HCT116 (cell line): ENCODE measurements around the gene ERBB3. TPM values are rescaled to one million over a fixed set of nuclear protein-coding genes. Genes with fewer than 3 reads are reported as not detected.

Source experiments
- ATAC-seq: fragments of 200-7000 bp; cut with Tn5 transposase; 2 replicates; pipeline ENCODE4 v1.9.1; 2020; ENCODE audit warnings: mild to moderate bottlenecking, moderate library complexity
- BruUV-seq: library from RNA; stranded (reverse); fragments of 400-500 nt; replicated peaks from 2 replicates; lab custom pipeline; 2021; lab: Mats Ljungman, UMichigan
- CTCF ChIA-PET: fragments of 300-600 bp; sonication (Branson Sonifier 250); formaldehyde crosslinking; loops from one replicate; lab custom pipeline; 2021; ENCODE audit warnings: antibody characterized with exemption; lab: Charles Lee
- POLR2A ChIA-PET: fragments of 300-600, 350-600 bp; sonication (Branson Sonifier 250); formaldehyde crosslinking; loops from one replicate; lab custom pipeline; 2021; ENCODE audit warnings: antibody characterized with exemption; lab: Charles Lee
- RAD21 ChIA-PET, 2 experiments: fragments of 300-600 bp; sonication (Branson Sonifier 250); formaldehyde crosslinking; loops; one replicate each; lab custom pipeline; 2023; ENCODE audit warnings: low total read pairs in 2 of 2; ENCODE audit not compliant: uncharacterized antibody in 2 of 2, unreplicated experiment in 2 of 2, low non-redundant PET in 1 of 2; lab: Charles Lee
- DNase-seq: peaks from one replicate; pipeline ENCODE4 v3.0.0-alpha.2; 2010; ENCODE audit warnings: low read depth, low spot score
- H2AFZ ChIP-seq: fragments of 200-600 bp; shearing (Covaris generic), sonication (generic); 2 replicates; pipeline ENCODE4 v1.6.1; 2017; ENCODE audit warnings: low read depth, mixed run types, mixed read lengths, antibody characterized with exemption, low read length; ENCODE audit not compliant: poor library complexity, severe bottlenecking
- H3K27ac ChIP-seq: 2 replicates; pipeline ENCODE4 v1.5.1; 2012; ENCODE audit warnings: low read depth, low read length
- H3K27me3 ChIP-seq: fragments of 200-600 bp; sonication (generic); 2 replicates; pipeline ENCODE4 v1.6.1; 2016; ENCODE audit warnings: mixed run types, low read length, mixed read lengths; ENCODE audit not compliant: insufficient read depth
- H3K36me3 ChIP-seq, 2 experiments: fragments of 200-500 bp in 1 of 2; fragments of 200-600 bp in 1 of 2; sonication (Bioruptor generic) in 1 of 2; sonication (generic) in 1 of 2; 2 replicates each; pipeline versions ENCODE4 v1.5.1 to v1.6.1; 2014 to 2016; ENCODE audit warnings: low read length in 2 of 2, inconsistent platforms in 1 of 2, mixed read lengths in 1 of 2, mixed run types in 1 of 2; ENCODE audit not compliant: insufficient read depth in 2 of 2, control insufficient read depth in 1 of 2
- H3K4me1 ChIP-seq, 2 experiments: fragments of 200-600 bp in 1 of 2; sonication (generic) in 1 of 2; 2 replicates each; pipeline versions ENCODE4 v1.5.1 to v1.6.1; 2012 to 2017; ENCODE audit warnings: low read length in 2 of 2, inconsistent platforms in 1 of 2, mild to moderate bottlenecking in 1 of 2, mixed read lengths in 1 of 2, mixed run types in 1 of 2, moderate library complexity in 1 of 2; ENCODE audit not compliant: insufficient read depth in 2 of 2, control insufficient read depth in 1 of 2
- H3K4me2 ChIP-seq: fragments of 200-600 bp; sonication (generic); 2 replicates; pipeline ENCODE4 v1.6.1; 2017; ENCODE audit warnings: mixed run types, low read length, mixed read lengths
- H3K4me3 ChIP-seq, 2 experiments: fragments of 200-600 bp in 1 of 2; sonication (generic) in 1 of 2; replicated peaks in 1 of 2; 2 replicates each; pipeline ENCODE4 v1.5.1; 2011 to 2016; ENCODE audit warnings: low read length in 2 of 2, control low read depth in 1 of 2, low read depth in 1 of 2, mild to moderate bottlenecking in 1 of 2, mixed read lengths in 1 of 2, mixed run types in 1 of 2
- H3K79me2 ChIP-seq: fragments of 200-600 bp; sonication (generic); 2 replicates; pipeline ENCODE4 v1.6.1; 2017; ENCODE audit warnings: mild to moderate bottlenecking, mixed run types, low read length, moderate library complexity, mixed read lengths; ENCODE audit not compliant: insufficient read depth
- H3K9ac ChIP-seq: fragments of 200-600 bp; sonication (generic); 2 replicates; pipeline ENCODE4 v1.6.1; 2016; ENCODE audit warnings: low read length, mixed read lengths
- H3K9me2 ChIP-seq: fragments of 200-600 bp; sonication (generic), shearing (Covaris generic); 2 replicates; pipeline ENCODE4 v1.6.1; 2017; ENCODE audit warnings: mixed run types, mild to moderate bottlenecking, moderate library complexity; ENCODE audit not compliant: insufficient read depth
- H3K9me3 ChIP-seq, 2 experiments: fragments of 200-500 bp in 1 of 2; fragments of 200-600 bp in 1 of 2; sonication (Bioruptor generic) in 1 of 2; sonication (generic) in 1 of 2; 2 replicates each; pipeline ENCODE4 v1.6.1; 2014 to 2017; ENCODE audit warnings: low read length in 2 of 2, mixed read lengths in 2 of 2, inconsistent platforms in 1 of 2, low read depth in 1 of 2, mild to moderate bottlenecking in 1 of 2, mixed run types in 1 of 2, moderate library complexity in 1 of 2; ENCODE audit not compliant: control insufficient read depth in 1 of 2, insufficient read depth in 1 of 2
- H4K20me1 ChIP-seq: fragments of 200-600 bp; sonication (generic), shearing (Covaris generic); 2 replicates; pipeline ENCODE4 v1.6.1; 2017; ENCODE audit warnings: mixed run types, mild to moderate bottlenecking, moderate library complexity; ENCODE audit not compliant: insufficient read depth
- CBX3 ChIP-seq: IDR thresholded peaks from 2 replicates; pipeline ENCODE4 v1.6.1; 2012; ENCODE audit warnings: low read depth
- CEBPB ChIP-seq: IDR thresholded peaks from 2 replicates; pipeline ENCODE4 v1.6.1; 2012; ENCODE audit warnings: low read depth
- CTCF ChIP-seq, 3 experiments: fragments of 200-600 bp in 1 of 3; sonication (generic) in 1 of 3; IDR thresholded peaks in 2 of 3; conservative IDR thresholded peaks in 1 of 3; 2 replicates each; pipeline ENCODE4 v1.5.1; 2012 to 2017; ENCODE audit warnings: low read depth in 2 of 3, low read length in 2 of 3, antibody characterized with exemption in 1 of 3, borderline replicate concordance in 1 of 3, control low read depth in 1 of 3, mild to moderate bottlenecking in 1 of 3, mixed read lengths in 1 of 3, mixed run types in 1 of 3, moderate library complexity in 1 of 3; ENCODE audit not compliant: insufficient read depth in 1 of 3
- EGR1 ChIP-seq: IDR thresholded peaks from 2 replicates; pipeline ENCODE4 v1.6.1; 2012; ENCODE audit warnings: low read depth
- ELF1 ChIP-seq: IDR thresholded peaks from 2 replicates; pipeline ENCODE4 v1.6.1; 2012; ENCODE audit warnings: low read depth, borderline replicate concordance
- EZH2phosphoT487 ChIP-seq: fragments of 200-600 bp; IDR thresholded peaks from 2 replicates; pipeline ENCODE4 v1.6.1; 2018; ENCODE audit warnings: antibody characterized with exemption, borderline replicate concordance
- FOSL1 ChIP-seq: IDR thresholded peaks from 2 replicates; pipeline ENCODE4 v1.6.1; 2012; ENCODE audit warnings: low read depth
- MAX ChIP-seq: IDR thresholded peaks from 2 replicates; pipeline ENCODE4 v1.6.1; 2012
- POLR2A ChIP-seq: IDR thresholded peaks from 2 replicates; pipeline ENCODE4 v1.7.0; 2011; ENCODE audit warnings: borderline replicate concordance; ENCODE audit not compliant: insufficient read depth, insufficient read length; ENCODE audit errors: extremely low read depth
- POLR2AphosphoS5 ChIP-seq: IDR thresholded peaks from 2 replicates; pipeline ENCODE4 v1.6.1; 2011; ENCODE audit warnings: mild to moderate bottlenecking, low read depth, low read length, moderate library complexity
- RAD21 ChIP-seq: IDR thresholded peaks from 2 replicates; pipeline ENCODE4 v1.6.1; 2012; ENCODE audit warnings: low read depth, mild to moderate bottlenecking
- REST ChIP-seq: IDR thresholded peaks from 2 replicates; pipeline ENCODE4 v1.6.1; 2012; ENCODE audit warnings: low read depth
- SIN3A ChIP-seq: IDR thresholded peaks from 2 replicates; pipeline ENCODE4 v1.6.1; 2012; ENCODE audit warnings: low read depth
- SP1 ChIP-seq: IDR thresholded peaks from 2 replicates; pipeline ENCODE4 v1.6.1; 2012; ENCODE audit warnings: low read depth
- SRF ChIP-seq: IDR thresholded peaks from 2 replicates; pipeline ENCODE4 v1.6.1; 2012; ENCODE audit warnings: low read depth
- TCF7L2 ChIP-seq: IDR thresholded peaks from 2 replicates; pipeline ENCODE4 v1.7.0; 2011; ENCODE audit warnings: borderline replicate concordance, inconsistent platforms; ENCODE audit not compliant: insufficient read depth, insufficient read length; ENCODE audit errors: extremely low read depth
- YY1 ChIP-seq: IDR thresholded peaks from 2 replicates; pipeline ENCODE4 v1.6.1; 2011; ENCODE audit warnings: low read length, low read depth, moderate library complexity, mild to moderate bottlenecking; ENCODE audit not compliant: insufficient replicate concordance; ENCODE audit errors: extremely low read depth
- ZBTB33 ChIP-seq: IDR thresholded peaks from 2 replicates; pipeline ENCODE4 v1.6.1; 2011; ENCODE audit warnings: mild to moderate bottlenecking, low read length, moderate library complexity; ENCODE audit not compliant: insufficient replicate concordance; ENCODE audit errors: extremely low read depth
- ZFX ChIP-seq: fragments of 450-650 bp; IDR thresholded peaks from 2 replicates; pipeline ENCODE4 v1.6.1; 2017
- ZNF274 ChIP-seq: fragments of 200-500 bp; sonication (Bioruptor generic); IDR thresholded peaks from 2 replicates; pipeline ENCODE4 v1.6.1; 2014; ENCODE audit warnings: mild to moderate bottlenecking, low read depth, low read length, inconsistent platforms
- intact Hi-C: fragments of 100-400 bp; cut with micrococcal nuclease; formaldehyde crosslinking; loops from 2 replicates; pipeline ENCODE4 v1.10.0; 2022
- total RNA-seq: library from RNA; stranded (reverse); gene quantifications from one replicate; pipeline ENCODE4 v1.2.1, GENCODE V29; 2021; ENCODE audit not compliant: unreplicated experiment

The ERBB3 gene
- total RNA-seq, 1 experiment from 2014 or later, result 39.7 TPM

GRCh38 chr12:56097738-56098137 is 17.8 kb downstream of the ERBB3 start:
- Histone ChIP-seq H2AFZ (no peak overlapping the region), H3K27ac (no peak overlapping the region), H3K4me2 (no peak overlapping the region), H4K20me1 (no peaks in the 10 kb centered on the region), H3K27me3 (no peaks in the 10 kb centered on the region), H3K79me2 (no peaks in the 10 kb centered on the region), H3K4me1 (no peaks in the 10 kb centered on the region), H3K4me3 (no peak overlapping the region), H3K9ac (no peak overlapping the region), H3K36me3 (peaks cover 16 to 26% of the 10 kb centered on the region in 2 experiments; a peak in 3 of 4 replicates), H3K9me2 (no peaks in the 10 kb centered on the region), H3K9me3 (no peaks in the 10 kb centered on the region)
- DNase-seq, result no peak
- intact Hi-C loops, result no loop called here
- ChIA-PET RAD21 (no interaction called here), CTCF (no interaction called here), POLR2A (no interaction called here)
- ATAC-seq, result no peak
- no peak for TF ChIP-seq TCF7L2
- TF ChIP-seq ZNF274, result no peak
- TF ChIP-seq SRF, result no peak
- TF ChIP-seq CBX3, result no peak
- no peak for TF ChIP-seq POLR2A
- no peak for TF ChIP-seq SIN3A
- TF ChIP-seq ZBTB33, result no peak
- no peak for TF ChIP-seq EZH2phosphoT487
- no peak for TF ChIP-seq POLR2AphosphoS5
- TF ChIP-seq EGR1, result no peak
- no peak for TF ChIP-seq ZFX
- no peak for TF ChIP-seq MAX
- TF ChIP-seq ELF1, result no peak
- no peak for TF ChIP-seq CEBPB
- TF ChIP-seq CTCF (IDR thresholded peaks at IDR 0.05 in 2 of 3, conservative IDR thresholded peaks at IDR 0.05 in 1 of 3; ENCODE audit: borderline replicate concordance in 1 of 3, insufficient read depth in 1 of 3, low read depth in 2 of 3, low read length in 2 of 3), result no peak
- TF ChIP-seq REST, result no peak
- no peak for TF ChIP-seq RAD21
- TF ChIP-seq FOSL1, result no peak
- no peak for TF ChIP-seq SP1
- no peak for TF ChIP-seq YY1
- no TSS peak for BruUV-seq
